Activated naive CD4-positive, alpha-beta T cell treated with anti-CD3 and anti-CD28 coated beads, Interleukin-2, amount 10 ng/mL, durations not matched to agents 7 days and 5 days (primary cell): ENCODE measurements around the gene GDAP1L1.
A peak's percentile ranks its signal among the peaks of the same experiment; 100 is the strongest.
"Not testable (repeated sequence)": the region's sequence is repeated elsewhere in the genome, so short reads cannot be mapped to it uniquely, and the experiment has no call there.

Source experiments
- CTCF ChIA-PET: fragments of 350-600 bp; sonication (Branson Sonifier 250); formaldehyde crosslinking; loops from one replicate; lab custom pipeline; 2021; ENCODE audit warnings: antibody characterized with exemption; lab: Charles Lee
- DNase-seq: peaks from one replicate; pipeline ENCODE4 v3.0.0-alpha.2; 2020
- H3K27ac Mint-ChIP-seq: one replicate; pipeline ENCODE4 v1.8.0; 2021; ENCODE audit warnings: mild to moderate bottlenecking, moderate library complexity, mixed read lengths
- H3K27me3 Mint-ChIP-seq: one replicate; pipeline ENCODE4 v1.8.0; 2021; ENCODE audit warnings: mild to moderate bottlenecking, mixed read lengths
- H3K36me3 Mint-ChIP-seq: one replicate; pipeline ENCODE4 v1.8.0; 2021; ENCODE audit warnings: mixed read lengths
- H3K4me1 Mint-ChIP-seq: one replicate; pipeline ENCODE4 v1.8.0; 2021; ENCODE audit warnings: mixed read lengths
- H3K4me3 Mint-ChIP-seq: one replicate; pipeline ENCODE4 v1.8.0; 2021; ENCODE audit warnings: mild to moderate bottlenecking, moderate library complexity, mixed read lengths
- H3K9me3 Mint-ChIP-seq: one replicate; pipeline ENCODE4 v1.8.0; 2021; ENCODE audit warnings: mixed read lengths

GDAP1L1 gene

DNA sequence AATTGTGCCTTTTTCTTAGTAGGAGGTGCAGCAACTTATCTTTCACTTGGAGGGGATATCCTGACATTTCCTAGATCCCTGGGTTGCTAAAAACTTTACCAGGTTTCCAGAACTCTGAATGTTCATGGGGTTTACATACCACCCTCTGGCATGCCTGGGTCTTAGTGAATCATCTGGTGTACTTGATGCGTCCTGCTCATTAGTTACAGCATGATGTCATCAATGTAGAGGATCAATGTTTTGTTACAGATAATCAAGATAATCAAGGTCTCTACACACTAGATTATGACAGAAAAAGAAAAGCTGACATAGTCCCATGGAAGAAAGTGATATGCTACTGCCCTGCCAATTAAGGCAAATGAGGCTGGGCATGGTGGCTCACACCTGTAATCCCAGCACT lies 36.9 kb downstream of the GDAP1L1 start:
- no peaks in the 10 kb centered on the region for H3K27me3 Mint-ChIP-seq
- H3K27ac Mint-ChIP-seq, result no peak overlapping the region
- CTCF ChIA-PET, result interaction anchor here (1.0 kb wide), 1 partner anchor 66 kb away, joined by 4 read pairs; no protein-coding TSS in a partner anchor
- H3K36me3 Mint-ChIP-seq, result no peaks in the 10 kb centered on the region
- no peaks in the 10 kb centered on the region for H3K4me1 Mint-ChIP-seq
- no peak for DNase-seq
- H3K9me3 Mint-ChIP-seq, result peaks cover 3% of the 10 kb centered on the region
- H3K4me3 Mint-ChIP-seq, result no peak overlapping the region

DNA sequence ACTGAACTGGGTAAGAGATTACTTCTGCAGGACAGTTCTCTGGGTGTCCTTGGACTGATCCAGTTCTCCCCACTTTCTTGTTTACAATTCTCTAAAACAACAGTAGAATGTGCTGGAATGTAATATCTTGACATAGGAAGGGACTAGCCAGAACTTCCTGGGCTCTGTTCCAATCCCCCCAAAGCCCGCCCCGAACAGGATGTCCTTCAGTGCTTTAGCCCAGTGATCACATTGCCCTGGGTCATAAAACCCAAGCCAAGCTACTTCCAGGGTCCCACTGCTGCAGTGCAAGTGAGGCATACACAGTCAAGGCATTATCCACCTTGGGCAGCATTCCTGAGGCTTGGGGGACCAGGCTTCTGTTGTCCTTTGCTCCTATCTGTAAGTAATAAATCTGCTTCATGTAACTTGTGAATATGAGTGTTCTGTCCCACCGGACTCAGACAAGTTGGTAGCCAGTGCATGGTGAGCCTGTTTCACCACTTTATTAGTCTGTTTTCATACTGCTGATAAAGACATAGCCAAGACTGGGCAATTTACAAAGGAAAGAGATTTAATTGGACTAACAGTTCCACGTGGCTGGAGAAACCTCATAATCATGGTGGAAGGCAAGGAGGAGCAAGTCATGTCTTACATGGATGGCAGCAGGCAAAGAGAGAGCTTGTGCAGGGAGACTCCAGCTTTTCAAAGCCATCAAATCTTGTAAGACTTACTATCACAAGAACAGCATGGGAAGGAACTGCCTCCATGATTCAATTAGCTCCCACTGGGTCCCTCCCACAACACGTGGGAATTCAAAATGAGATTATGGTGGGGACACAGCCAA lies 40.4 kb downstream of the GDAP1L1 start:
- H3K27me3 Mint-ChIP-seq, result peaks cover 5% of the 10 kb centered on the region
- H3K36me3 Mint-ChIP-seq, result no peaks in the 10 kb centered on the region
- H3K27ac Mint-ChIP-seq, result no peak overlapping the region
- CTCF ChIA-PET, result interaction anchor here (0.6 to 1.0 kb wide), 4 partner anchors 24 to 71 kb away, joined by 3 to 5 read pairs (median 3); no protein-coding TSS in a partner anchor
- no peaks in the 10 kb centered on the region for H3K4me1 Mint-ChIP-seq
- H3K4me3 Mint-ChIP-seq, result no peak overlapping the region
- peaks cover 3% of the 10 kb centered on the region for H3K9me3 Mint-ChIP-seq
- DNase-seq, result no peak

DNA sequence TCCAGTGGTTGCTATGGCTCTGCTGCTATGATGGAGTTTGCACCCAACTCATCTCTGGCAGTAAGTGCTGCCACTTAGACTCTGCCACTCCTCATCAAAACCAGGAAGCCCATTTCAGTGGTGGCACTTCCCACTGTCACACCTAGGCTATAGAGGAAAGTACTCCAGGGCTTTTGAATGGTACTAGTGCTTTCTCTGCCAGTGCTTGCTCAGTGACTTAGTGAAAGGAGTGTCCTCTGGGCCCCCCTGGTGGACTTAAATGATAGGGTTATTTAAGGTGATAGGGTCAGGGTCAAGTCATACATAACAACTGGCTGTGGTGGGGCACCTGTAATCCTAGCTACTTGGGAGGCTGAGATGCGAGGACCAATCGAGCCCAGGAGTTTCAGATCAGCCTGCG lies 41.1 kb downstream of the GDAP1L1 start:
- no peaks in the 10 kb centered on the region for H3K36me3 Mint-ChIP-seq
- H3K27ac Mint-ChIP-seq, result no peak overlapping the region
- CTCF ChIA-PET, result interaction anchor here (1.0 kb wide), 1 partner anchor 71 kb away, joined by 5 read pairs; no protein-coding TSS in a partner anchor
- no peaks in the 10 kb centered on the region for H3K4me1 Mint-ChIP-seq
- H3K4me3 Mint-ChIP-seq, result no peak overlapping the region
- DNase-seq, result peak; percentile 35
- peaks cover 5% of the 10 kb centered on the region for H3K27me3 Mint-ChIP-seq
- peaks cover 3% of the 10 kb centered on the region for H3K9me3 Mint-ChIP-seq

- Mint-ChIP-seq H3K9me3 (peaks cover 3% of the 10 kb centered on the region), H3K36me3 (no peaks in the 10 kb centered on the region), H3K4me1 (no peaks in the 10 kb centered on the region), H3K27ac (no peak overlapping the region), H3K4me3 (no peak overlapping the region), H3K27me3 (peaks cover 5% of the 10 kb centered on the region)
- DNase-seq, result no peak
- CTCF ChIA-PET, result interaction anchor here (1.4 kb wide), 1 partner anchor 74 kb away, joined by 7 read pairs; no protein-coding TSS in a partner anchor
Measured at GRCh38 chr20:44291754-44292153, 44.6 kb downstream of the GDAP1L1 start.

GRCh38 chr20:44296011-44296410 lies 48.9 kb downstream of the GDAP1L1 start:
- Mint-ChIP-seq H3K4me3 (no peak overlapping the region), H3K9me3 (no peaks in the 10 kb centered on the region), H3K27ac (peak overlapping the region; percentile 75), H3K4me1 (no peaks in the 10 kb centered on the region), H3K36me3 (no peaks in the 10 kb centered on the region), H3K27me3 (no peaks in the 10 kb centered on the region)
- CTCF ChIA-PET, result no interaction called here
- no peak for DNase-seq

GRCh38 chr20:44297721-44298120 lies 50.6 kb downstream of the GDAP1L1 start:
- no peaks in the 10 kb centered on the region for H3K9me3 Mint-ChIP-seq
- no peaks in the 10 kb centered on the region for H3K27me3 Mint-ChIP-seq
- no peaks in the 10 kb centered on the region for H3K36me3 Mint-ChIP-seq
- CTCF ChIA-PET, result no interaction called here
- no peak for DNase-seq
- no peaks in the 10 kb centered on the region for H3K4me1 Mint-ChIP-seq
- no peak overlapping the region for H3K4me3 Mint-ChIP-seq
- H3K27ac Mint-ChIP-seq, result no peak overlapping the region

DNA sequence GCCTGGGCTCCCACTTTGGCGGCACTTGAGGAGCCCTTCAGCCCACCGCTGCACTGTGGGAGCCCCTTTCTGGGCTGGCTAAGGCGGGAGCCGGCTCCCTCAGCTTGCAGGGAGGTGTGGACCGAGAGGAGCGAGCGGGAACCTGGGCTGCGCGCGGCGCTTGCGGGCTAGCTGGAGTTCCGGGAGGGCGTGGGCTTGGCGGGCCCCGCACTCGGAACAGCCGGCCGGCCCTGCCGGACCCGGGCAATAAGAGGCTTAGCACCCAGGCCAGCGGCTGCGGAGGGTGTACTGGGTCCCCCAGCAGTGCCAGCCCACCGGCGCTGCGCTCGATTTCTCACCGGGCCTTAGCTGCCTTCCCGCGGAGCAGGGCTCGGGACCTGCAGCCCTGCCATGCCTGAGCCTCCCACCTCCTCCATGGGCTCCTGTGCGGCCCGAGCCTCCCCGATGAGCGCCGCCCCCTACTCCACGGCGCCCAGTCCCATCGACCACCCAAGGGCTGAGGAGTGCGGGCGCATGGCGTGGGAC lies 52.0 kb downstream of the GDAP1L1 start:
- H3K27me3 Mint-ChIP-seq, H3K36me3 Mint-ChIP-seq, H3K4me3 Mint-ChIP-seq, H3K9me3 Mint-ChIP-seq, H3K4me1 Mint-ChIP-seq, H3K27ac Mint-ChIP-seq, DNase-seq: not testable (repeated sequence)
- CTCF ChIA-PET, result interaction anchor here (1.0 kb wide), 1 partner anchor 82 kb away, joined by 4 read pairs; no protein-coding TSS in a partner anchor

- no peak overlapping the region for H3K4me3 Mint-ChIP-seq
- CTCF ChIA-PET, result interaction anchor here (1.7 kb wide), 1 partner anchor 12 kb away, joined by 6 read pairs; no protein-coding TSS in a partner anchor
- no peaks in the 10 kb centered on the region for H3K27me3 Mint-ChIP-seq
- DNase-seq, result no peak
- no peaks in the 10 kb centered on the region for H3K36me3 Mint-ChIP-seq
- H3K9me3 Mint-ChIP-seq, result no peaks in the 10 kb centered on the region
- H3K4me1 Mint-ChIP-seq, result no peaks in the 10 kb centered on the region
- no peak overlapping the region for H3K27ac Mint-ChIP-seq
Measured at GRCh38 chr20:44301285-44301684, 54.2 kb downstream of the GDAP1L1 start.

- Mint-ChIP-seq H3K9me3 (no peaks in the 10 kb centered on the region), H3K27ac (no peak overlapping the region), H3K27me3 (no peaks in the 10 kb centered on the region), H3K36me3 (no peaks in the 10 kb centered on the region), H3K4me1 (no peaks in the 10 kb centered on the region), H3K4me3 (no peak overlapping the region)
- no peak for DNase-seq
- CTCF ChIA-PET, result interaction anchor here (0.9 kb wide), 1 partner anchor 27 kb away, joined by 4 read pairs; no protein-coding TSS in a partner anchor
Measured at GRCh38 chr20:44302026-44302669, 55.0 kb downstream of the GDAP1L1 start.

DNA sequence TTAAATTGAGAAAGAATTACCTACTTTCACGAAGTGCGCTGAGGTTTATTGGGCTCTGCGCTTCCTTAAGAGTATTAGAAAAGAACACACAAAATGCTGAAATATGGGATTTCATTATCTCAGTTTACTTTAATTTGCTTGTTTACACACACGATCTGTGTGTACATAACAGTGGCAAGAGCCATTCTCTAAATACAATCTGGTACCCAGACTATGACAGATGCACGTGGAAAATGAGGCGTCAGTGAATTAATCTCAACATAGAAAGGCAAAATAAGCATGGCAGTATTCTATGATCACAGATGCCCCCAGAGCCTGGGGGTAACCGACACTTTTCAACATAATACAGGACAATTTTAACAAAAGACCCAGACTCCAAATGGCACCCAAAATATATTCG lies 55.6 kb downstream of the GDAP1L1 start:
- no peaks in the 10 kb centered on the region for H3K4me1 Mint-ChIP-seq
- DNase-seq, result no peak
- no peaks in the 10 kb centered on the region for H3K9me3 Mint-ChIP-seq
- CTCF ChIA-PET, result interaction anchor here (0.9 kb wide), 1 partner anchor 26 kb away, joined by 4 read pairs; no protein-coding TSS in a partner anchor
- H3K4me3 Mint-ChIP-seq, result no peak overlapping the region
- no peaks in the 10 kb centered on the region for H3K27me3 Mint-ChIP-seq
- no peaks in the 10 kb centered on the region for H3K36me3 Mint-ChIP-seq
- H3K27ac Mint-ChIP-seq, result no peak overlapping the region

GRCh38 chr20:44304383-44304782 lies 57.3 kb downstream of the GDAP1L1 start:
- no peak overlapping the region for H3K4me3 Mint-ChIP-seq
- CTCF ChIA-PET, result interaction anchor here (1.2 kb wide), 1 partner anchor 87 kb away, joined by 3 read pairs; no protein-coding TSS in a partner anchor
- H3K36me3 Mint-ChIP-seq, result no peaks in the 10 kb centered on the region
- no peaks in the 10 kb centered on the region for H3K27me3 Mint-ChIP-seq
- H3K9me3 Mint-ChIP-seq, result no peaks in the 10 kb centered on the region
- H3K27ac Mint-ChIP-seq, result no peak overlapping the region
- H3K4me1 Mint-ChIP-seq, result peaks cover 2% of the 10 kb centered on the region
- no peak for DNase-seq

- Mint-ChIP-seq H3K4me3 (no peak overlapping the region), H3K27me3 (peaks cover 7% of the 10 kb centered on the region)
- CTCF ChIA-PET, result no interaction called here
Measured at GRCh38 chr20:44306927-44307326, 59.8 kb downstream of the GDAP1L1 start.

DNA sequence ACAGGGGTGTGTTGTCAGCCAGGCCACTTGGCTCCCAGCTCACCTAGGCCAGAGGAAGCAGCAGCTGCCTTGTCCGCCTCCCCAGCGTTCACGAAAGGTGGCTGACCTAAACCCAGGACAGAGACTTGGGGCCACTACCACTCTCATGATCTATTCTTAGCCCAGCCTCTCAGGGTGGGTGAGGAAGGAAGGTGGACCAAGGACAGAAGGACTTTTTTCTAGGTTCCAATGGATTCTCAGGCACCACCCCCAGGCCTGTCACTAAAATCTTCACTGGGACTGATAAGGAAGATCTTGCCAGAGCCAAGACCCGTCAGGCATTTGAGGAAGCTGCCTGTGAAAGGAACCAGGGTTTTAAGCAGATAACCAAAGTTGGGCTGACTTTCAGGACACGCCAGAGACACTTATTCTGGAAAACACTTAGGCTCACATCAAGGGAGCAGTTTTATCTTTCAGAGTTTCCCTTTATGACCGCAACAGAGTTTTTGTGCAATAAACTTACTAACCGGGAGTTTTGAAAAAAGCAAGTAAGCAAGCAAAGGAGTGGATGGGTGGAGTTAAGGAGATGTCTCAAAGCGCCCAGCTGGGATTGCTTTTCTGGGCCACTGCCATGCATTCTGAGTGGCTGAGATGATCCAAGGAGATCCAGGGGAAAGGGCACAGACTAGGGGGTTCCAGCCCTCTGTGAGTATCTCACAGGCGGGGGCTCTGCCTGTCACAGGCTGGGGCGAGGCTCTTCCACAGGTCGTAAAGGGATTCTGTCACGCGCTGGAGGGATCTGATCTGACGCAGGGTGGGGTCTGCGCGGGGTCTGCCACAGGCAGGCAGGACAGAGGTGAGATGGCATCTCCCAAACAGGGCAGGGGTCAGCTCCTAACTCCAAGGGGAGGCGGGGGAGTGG lies 62.9 kb downstream of the GDAP1L1 start:
- H3K27me3 Mint-ChIP-seq, result peaks cover 13% of the 10 kb centered on the region
- H3K36me3 Mint-ChIP-seq, result no peaks in the 10 kb centered on the region
- peaks cover 22% of the 10 kb centered on the region for H3K4me1 Mint-ChIP-seq
- H3K4me3 Mint-ChIP-seq, result peak overlapping the region; percentile 89
- H3K27ac Mint-ChIP-seq, result peak overlapping the region; percentile 92
- DNase-seq, result no peak
- CTCF ChIA-PET, result interaction anchor here (0.6 to 13.6 kb wide), 13 partner anchors 14 to 427 kb away, joined by 3 to 351 read pairs (median 4); no protein-coding TSS in a partner anchor
- H3K9me3 Mint-ChIP-seq, result no peaks in the 10 kb centered on the region

More at GRCh38 chr20:44306927-44307326, 59.8 kb downstream of the GDAP1L1 start:
- Mint-ChIP-seq H3K9me3 (no peaks in the 10 kb centered on the region), H3K4me1 (peaks cover 22% of the 10 kb centered on the region), H3K36me3 (no peaks in the 10 kb centered on the region), H3K27ac (no peak overlapping the region)
- no peak for DNase-seq
